T47D (cell line): Measurements from ENCODE around the gene LTBP1.

Experiments used
- DNase-seq, 2 experiments: peaks; one replicate each; pipeline versions ENCODE4 v3.0.0 to v3.0.0-alpha.2; 2011 to 2012; ENCODE audit warnings: low read depth in 1 of 2, low spot score in 1 of 2
- JUND ChIP-seq: IDR thresholded peaks from 2 replicates; pipeline ENCODE4 v1.6.1; 2012; ENCODE audit warnings: low read depth
- in situ Hi-C: cut with HindIII; loops from 2 replicates; pipeline ENCODE4 v1.10.0; 2016; ENCODE audit warnings: low sequenced_read_pairs, low pct_unique_long_range_greater_than_20kb

Gene LTBP1

DNA sequence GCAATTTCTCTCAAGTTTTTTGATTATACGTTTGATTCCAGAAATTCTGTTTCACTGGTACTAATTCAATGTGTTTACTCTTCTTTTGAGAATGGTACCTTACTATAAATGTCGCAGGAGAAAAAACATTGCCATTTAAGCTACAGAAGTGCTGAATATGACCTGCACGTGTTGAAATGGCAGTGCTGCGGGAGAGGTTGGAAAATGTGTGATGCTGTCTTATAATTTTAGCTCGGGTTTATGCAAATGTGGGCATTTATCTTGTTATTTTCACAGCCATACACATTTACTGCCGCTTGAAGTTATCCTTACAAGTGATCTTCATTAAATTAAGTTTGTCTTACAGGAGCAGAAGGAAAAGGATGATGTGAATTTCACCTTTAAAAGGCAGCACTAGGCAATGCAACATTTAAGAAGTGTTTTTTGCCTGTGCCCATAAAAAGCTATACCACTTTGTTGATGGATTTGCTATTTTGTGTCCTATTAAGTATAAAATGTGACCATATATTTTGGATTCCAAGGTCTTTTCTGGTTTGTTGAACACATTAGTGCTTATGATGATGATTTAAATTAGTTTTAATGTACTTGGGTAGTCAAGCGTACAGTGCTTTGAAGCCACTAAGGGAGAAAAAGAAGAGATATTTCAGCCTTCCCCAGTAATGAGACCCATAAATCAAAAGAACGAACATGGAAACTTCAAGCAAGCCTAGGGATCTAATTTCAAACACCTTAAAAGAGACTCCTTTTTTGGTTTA, 112.1 kb downstream of the LTBP1 start:
- no peak for TF ChIP-seq JUND
- in situ Hi-C loops: no loop called here
- no peak for DNase-seq

DNA sequence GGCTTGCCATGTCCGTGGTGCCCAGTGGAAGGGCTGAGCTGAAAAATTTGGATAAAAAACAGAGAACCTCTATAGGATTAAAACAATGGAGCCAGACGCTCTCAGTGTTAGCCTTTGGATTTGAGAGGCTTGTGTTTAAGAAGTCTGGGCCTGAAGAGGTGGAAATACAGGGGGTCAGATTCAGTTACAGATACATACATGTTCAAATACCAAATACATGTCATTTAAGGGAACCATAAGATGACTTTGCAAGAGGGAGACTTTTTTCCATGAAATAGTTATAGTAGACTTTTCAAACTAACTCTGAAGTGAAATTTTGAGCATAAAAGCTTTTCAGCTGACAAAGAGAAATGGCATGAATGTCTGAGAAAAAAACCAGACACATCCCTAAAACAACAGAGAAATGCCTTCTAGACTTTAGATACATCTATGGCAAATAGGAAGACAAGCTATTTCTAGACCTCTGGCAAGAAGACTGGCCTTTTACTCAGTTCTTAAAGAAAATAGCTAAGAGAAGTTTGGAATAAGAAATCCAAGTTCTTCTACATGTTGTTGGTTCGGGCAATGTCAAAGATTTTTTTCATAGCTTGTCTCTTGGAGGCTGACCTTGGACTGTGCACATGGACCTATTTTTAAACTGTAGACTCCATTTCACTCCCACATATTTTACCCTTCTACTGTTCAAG, 112.9 kb downstream of the LTBP1 start:
- in situ Hi-C loops: no loop called here
- DNase-seq: no peak
- no peak for TF ChIP-seq JUND

DNA sequence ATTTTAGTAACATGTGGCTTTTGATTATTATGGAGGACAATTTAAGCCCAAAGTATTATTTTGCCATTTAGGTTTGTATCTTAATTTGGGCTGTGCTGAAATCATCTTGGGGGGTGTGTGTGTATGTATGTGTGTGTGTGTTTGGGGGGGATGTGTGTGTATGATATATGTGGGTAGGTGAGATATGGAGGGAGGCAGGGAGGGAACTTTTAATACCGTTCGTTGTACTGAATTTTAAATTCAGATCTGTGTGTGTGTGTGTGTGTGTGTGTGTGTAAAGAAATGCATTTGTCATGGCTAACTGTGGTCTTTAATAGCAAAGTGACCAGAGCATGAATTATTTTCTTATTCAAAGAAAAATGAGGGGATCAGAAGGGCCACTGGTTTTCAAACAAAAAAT, 113.7 kb downstream of the LTBP1 start:
- no peak for DNase-seq
- no peak for TF ChIP-seq JUND
- in situ Hi-C loops: no loop called here

DNA sequence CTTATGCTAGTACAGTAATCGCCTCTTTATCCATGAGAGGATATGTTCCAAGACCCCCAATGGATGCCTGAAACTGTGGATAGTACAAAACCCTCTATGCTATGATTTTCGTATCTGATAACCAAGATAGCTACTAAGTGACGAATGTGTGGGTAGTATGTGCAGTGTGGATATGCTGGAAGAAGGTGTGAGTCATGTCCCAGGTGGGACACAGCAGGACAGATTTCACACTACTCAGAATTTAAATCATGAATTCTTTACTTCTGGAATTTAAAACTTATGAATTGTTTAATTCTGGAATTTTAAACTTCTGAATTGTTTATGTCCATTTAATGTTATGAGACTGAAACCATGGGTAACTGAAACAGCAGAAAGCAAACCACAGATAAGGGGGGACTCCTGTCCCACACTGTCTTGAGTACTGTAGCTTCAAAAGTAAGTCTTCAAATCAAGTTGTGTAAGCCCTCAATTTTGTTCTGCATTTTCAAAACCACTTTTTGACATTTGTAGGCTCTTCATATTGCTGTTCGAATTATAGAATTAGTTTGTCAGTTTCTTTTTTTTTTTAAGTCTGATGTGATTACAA, 116.0 kb downstream of the LTBP1 start:
- in situ Hi-C loops: no loop called here
- no peak for TF ChIP-seq JUND
- DNase-seq: no peak

DNA sequence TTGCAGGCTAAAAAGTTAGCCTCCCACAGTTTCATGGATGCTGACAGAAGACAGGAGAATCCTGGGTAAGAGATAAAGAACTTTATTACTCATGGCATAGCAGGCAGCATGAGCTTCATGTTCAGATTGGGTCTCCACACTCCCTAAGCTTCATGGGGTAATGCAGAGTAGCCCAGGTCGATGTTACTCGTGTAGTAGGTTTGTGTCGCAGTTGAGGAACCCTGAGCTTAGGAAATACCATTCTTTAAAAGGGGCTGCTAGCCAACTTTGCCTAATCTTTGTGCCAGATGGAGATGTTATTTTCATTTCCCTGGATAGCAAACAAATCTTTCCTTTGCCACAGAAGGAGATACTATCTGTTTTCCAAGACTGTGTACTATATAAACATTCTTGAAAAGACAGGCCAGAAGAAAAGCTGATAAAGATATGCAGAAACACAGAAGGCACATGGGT, 117.6 kb downstream of the LTBP1 start:
- in situ Hi-C loops: no loop called here
- peak in 1 of 2 experiments; percentile 78 for DNase-seq

DNA sequence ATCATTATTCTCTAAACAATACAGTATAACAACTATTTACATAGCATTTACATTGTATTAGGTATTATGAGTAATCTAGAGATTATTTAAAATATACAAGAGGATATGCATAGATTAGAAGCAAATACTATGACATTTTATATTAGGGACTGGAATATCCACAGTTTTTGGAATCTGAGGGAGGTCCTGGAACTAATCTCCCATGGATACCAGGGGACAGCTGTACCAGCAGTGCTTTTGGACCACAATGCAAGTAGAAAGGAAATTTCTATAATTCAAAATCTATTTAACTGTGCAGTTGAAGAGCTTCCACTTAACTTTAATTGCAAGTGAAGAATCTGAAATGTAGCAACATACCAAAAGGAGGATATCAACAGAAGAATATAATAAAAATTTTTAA, 120.8 kb downstream of the LTBP1 start:
- in situ Hi-C loops: no loop called here
- DNase-seq: no peak
- TF ChIP-seq JUND: no peak

More for the DNA sequence above, 117.6 kb downstream of the LTBP1 start:
- no peak for TF ChIP-seq JUND

DNA sequence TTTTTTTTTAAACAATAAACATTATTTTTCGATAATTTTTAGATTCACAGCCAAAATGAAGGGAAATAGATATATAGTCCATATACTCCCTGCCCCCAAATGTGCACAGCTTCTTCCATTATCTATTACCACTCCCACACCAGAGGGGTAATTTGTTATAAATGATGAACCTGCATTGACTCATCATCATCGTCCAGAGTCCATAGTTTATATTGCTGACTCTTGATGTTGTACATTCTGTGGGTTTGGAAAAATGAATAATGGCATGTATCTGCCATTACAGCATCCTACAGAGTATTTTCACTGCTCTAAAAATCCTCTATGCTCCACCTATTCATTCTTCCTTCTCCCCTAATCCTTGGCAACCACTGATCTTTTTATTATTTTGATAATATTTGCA, 121.5 kb downstream of the LTBP1 start:
- TF ChIP-seq JUND: no peak
- in situ Hi-C loops: no loop called here
- DNase-seq: no peak

DNA sequence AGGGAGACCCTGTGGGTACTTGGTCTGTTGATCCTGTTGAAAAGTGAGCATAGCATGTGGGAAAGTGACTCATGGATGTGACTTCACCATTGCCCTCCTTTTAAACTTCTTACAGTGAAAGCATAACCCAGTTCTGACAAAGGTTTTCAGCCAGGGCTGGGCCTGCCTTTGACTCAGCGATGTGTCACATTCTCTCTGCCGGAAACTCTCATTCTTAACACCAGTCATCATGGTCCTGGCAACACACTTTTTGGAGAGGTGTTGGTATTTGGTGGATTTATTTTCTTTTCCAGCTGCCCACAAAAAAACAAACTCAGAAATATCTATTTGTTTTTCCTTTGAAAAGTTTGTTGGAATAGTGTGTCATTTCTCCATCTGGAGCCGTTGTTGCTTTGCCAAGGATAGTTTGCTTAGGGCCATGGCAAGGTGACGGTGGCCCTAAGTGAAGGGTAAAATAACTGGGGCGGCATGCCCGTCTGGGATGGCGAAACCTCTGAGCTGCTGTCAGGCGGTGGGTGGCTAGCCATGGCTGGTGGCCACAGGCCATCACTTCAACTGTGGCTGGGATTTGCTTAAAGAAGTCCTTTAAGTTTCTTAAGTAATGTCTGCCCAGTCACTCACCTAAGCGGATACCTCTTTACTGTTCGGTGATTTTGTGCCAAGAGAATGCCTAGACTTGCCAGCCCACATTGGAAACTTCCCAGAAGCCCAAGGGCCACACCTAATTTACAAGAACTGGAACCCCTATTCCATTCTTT, 123.3 kb downstream of the LTBP1 start:
- in situ Hi-C loops: no loop called here
- no peak for TF ChIP-seq JUND
- peak in 1 of 2 experiments; percentile 92 for DNase-seq

DNA sequence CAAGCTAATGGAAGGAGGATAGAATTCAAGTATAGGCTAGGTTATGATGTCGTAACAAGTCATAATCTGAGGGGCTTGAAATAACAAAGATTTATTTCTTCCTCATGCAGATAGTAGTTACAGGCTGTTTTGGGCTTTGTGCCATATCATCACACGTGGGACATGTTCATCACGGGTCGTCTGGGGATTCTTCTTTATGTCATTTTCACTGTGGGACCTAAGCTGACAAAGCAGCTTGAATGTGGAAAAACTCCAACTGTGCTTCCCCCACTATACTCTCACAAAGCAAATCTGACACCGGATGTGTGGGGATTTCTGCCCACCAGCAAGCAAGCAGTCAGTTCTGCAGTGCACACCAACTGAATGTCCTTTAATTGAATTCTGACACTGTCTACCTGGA, 124.8 kb downstream of the LTBP1 start:
- in situ Hi-C loops: no loop called here
- TF ChIP-seq JUND: no peak
- DNase-seq: no peak

DNA sequence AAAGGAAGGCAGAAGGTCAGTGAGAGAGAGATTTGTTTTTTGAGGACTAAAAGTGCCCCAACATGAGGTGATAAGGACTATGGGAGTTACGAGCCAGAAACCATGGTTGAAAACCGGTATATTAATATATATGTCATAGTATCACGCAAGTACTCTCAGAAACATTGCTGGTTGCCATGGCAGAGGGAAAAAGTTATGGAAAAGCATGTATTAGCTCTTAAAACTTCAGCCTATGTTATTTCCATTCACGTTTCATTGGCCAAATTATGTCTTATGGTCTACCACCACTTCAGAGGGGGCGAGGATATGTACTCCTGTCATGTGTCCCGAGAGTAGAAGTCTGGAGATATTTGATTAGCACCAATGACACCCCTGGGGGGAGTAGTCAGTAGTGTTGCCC, 125.9 kb downstream of the LTBP1 start:
- DNase-seq: no peak
- TF ChIP-seq JUND: no peak
- in situ Hi-C loops: no loop called here

DNA sequence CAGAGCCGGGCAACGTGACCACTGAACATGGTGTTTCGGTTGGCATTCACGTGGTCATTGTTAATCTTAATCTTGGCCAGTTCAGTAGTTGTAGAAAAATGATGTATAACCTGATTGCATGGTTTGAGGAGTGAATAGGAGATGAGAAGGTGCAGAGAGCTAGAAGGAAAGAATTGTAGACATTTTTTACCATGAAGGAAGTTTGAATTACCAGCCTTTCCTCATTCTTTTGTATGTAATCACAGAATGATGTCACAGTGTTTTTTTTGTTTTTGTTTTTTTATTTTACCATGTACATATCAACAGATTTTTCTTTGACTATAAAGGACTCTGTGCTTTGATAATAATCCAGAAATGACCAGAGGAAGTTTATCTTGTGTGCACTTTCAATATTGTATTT, 126.3 kb downstream of the LTBP1 start:
- DNase-seq: peak in 1 of 2 experiments; percentile 24
- in situ Hi-C loops: no loop called here
- TF ChIP-seq JUND: no peak

DNA sequence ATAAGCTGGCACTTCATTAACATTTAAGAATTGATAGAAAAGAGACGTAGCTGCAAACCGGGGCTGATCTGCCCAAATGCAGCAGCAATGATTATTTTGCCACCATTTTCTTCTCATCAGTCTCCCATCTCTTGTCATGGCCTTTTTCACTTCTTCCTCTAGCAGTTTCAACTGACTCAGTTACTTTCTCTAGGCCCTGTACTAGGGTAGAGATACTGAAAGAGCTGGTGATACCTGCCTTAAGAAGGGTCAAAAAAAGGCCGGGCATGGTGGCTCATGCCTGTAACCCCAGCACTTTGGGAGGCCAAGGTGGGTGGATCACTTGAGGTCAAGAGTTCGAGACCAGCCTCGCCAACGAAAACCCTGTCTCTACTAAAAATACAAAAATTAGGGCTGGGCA, 127.4 kb downstream of the LTBP1 start:
- in situ Hi-C loops: no loop called here
- no peak for DNase-seq

DNA sequence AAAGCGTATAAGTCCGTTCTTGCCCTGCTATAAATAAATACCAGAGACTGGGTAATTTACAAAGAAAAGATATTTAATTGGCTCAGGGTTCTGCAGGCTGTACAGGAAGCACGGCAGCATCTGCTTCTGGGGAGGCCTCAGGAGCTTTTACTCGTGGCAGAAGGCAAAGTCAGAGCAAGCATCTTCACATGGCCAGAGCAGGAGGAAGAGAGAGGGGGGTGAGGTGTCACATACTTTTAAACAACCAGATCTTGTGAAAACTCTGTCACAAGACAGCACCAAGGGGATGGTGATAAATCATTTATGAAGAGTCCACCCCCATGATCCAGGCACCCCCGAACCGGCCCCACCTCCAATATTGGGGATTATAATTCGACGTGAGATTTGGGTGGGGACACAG, 130.6 kb downstream of the LTBP1 start:
- in situ Hi-C loops: no loop called here
- no peak for DNase-seq
- no peak for TF ChIP-seq JUND

More for the DNA sequence above, 127.4 kb downstream of the LTBP1 start:
- TF ChIP-seq JUND: no peak
